Skeletal muscle satellite cell (primary cell): ENCODE measurements around the gene COX10.
"Not testable (repeated sequence)": the region's sequence is repeated elsewhere in the genome, so short reads cannot be mapped to it uniquely, and the experiment has no call there.

ENCODE experiments used
- H3K27me3 ChIP-seq: 2 replicates; pipeline ENCODE4 v1.7.0; 2013; ENCODE audit warnings: low read length; ENCODE audit not compliant: control insufficient read depth, insufficient read depth
- H3K36me3 ChIP-seq: 2 replicates; pipeline ENCODE4 v1.7.0; 2013; ENCODE audit warnings: mild to moderate bottlenecking, control low read depth, low read length; ENCODE audit not compliant: insufficient read depth
- H3K4me1 ChIP-seq: 2 replicates; pipeline ENCODE4 v1.7.0; 2013; ENCODE audit warnings: low read length; ENCODE audit not compliant: control insufficient read depth, insufficient read depth
- H3K4me2 ChIP-seq: 2 replicates; pipeline ENCODE4 v1.7.0; 2013; ENCODE audit warnings: mild to moderate bottlenecking, low read length
- H3K4me3 ChIP-seq: 2 replicates; pipeline ENCODE4 v1.7.0; 2013; ENCODE audit warnings: low read length
- H3K9ac ChIP-seq: 2 replicates; pipeline ENCODE4 v1.7.0; 2013; ENCODE audit warnings: mild to moderate bottlenecking, low read depth, low read length, moderate library complexity
- H3K9me3 ChIP-seq: replicated peaks from 2 replicates; pipeline ENCODE4 v1.7.0; 2013; ENCODE audit warnings: mild to moderate bottlenecking, control low read depth, low read length

COX10 gene

DNA sequence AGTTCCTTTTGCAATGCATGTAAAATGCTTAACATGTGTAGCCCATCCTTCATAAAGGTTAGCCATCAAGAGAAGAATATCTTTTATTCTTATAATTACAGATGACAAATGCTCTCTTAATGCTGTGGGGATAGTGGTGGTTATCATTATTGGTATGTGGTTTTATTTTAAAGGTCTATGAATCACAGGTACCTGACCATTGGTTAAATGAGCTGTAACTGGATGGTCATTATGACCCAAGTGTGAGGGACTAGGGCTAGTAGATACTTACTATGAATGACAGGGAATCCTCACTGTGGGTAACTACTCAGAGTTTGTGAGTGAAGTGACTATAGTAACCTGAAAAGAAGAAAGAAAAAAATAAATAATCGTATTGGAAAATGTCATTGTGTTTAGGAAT lies 88.5 kb downstream of the COX10 start:
- H3K36me3 ChIP-seq, result peaks cover 3% of the 10 kb centered on the region
- H3K4me3 ChIP-seq, result no peak overlapping the region
- H3K4me1 ChIP-seq, result no peaks in the 10 kb centered on the region
- H3K9ac ChIP-seq, result no peak overlapping the region
- no peaks in the 10 kb centered on the region for H3K27me3 ChIP-seq
- H3K4me2 ChIP-seq, result no peak overlapping the region
- H3K9me3 ChIP-seq, result no peaks in the 10 kb centered on the region

- H3K4me1 ChIP-seq, result no peaks in the 10 kb centered on the region
- H3K27me3 ChIP-seq, result no peaks in the 10 kb centered on the region
- H3K9ac ChIP-seq, result no peak overlapping the region
- no peak overlapping the region for H3K4me3 ChIP-seq
- H3K4me2 ChIP-seq, result no peak overlapping the region
- no peaks in the 10 kb centered on the region for H3K9me3 ChIP-seq
- H3K36me3 ChIP-seq, result peaks cover 3% of the 10 kb centered on the region
Observed at GRCh38 chr17:14158707-14159106, 89.4 kb downstream of the COX10 start.

DNA sequence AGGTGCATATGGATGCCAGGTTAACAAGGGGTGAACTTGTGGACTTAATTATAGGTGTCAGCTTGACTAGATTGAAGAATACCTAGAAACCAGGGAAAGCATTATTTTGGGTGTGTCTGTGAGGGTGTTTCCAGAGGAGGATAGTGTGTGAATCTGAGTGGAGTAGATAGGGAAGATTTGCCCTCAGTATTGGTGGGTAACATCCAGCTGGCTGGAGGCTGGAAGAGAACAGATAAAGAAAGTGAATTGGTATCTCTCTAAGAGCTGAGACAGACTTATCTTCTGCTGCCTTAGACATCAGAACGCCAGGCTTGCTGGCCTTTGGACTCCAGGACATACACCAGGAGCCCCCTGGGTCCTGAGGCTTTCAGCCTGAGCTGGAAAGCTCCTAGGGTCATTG lies 92.1 kb downstream of the COX10 start:
- no peak overlapping the region for H3K4me2 ChIP-seq
- H3K9me3 ChIP-seq, result no peaks in the 10 kb centered on the region
- no peaks in the 10 kb centered on the region for H3K27me3 ChIP-seq
- no peak overlapping the region for H3K9ac ChIP-seq
- peaks cover 3% of the 10 kb centered on the region for H3K36me3 ChIP-seq
- H3K4me1 ChIP-seq, result no peaks in the 10 kb centered on the region
- no peak overlapping the region for H3K4me3 ChIP-seq

DNA sequence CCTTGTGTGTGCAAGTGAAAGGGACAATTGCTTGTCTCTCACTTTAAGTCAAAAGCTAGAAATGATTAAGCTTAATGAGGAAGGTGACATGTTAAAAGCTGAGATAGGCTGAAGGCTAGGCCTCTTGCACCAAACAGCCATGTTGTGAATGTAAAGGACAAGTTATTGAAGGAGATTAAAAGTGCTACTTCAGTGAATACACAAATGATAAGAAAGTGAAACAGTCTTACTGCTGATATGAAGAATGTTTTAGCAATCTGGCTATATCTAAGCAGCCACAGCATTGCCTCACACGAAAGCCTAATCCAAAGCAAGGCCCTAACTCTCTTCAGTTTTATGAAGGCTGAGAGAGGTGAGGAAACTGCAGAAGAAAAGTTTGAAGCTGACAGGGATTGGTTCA lies 96.3 kb downstream of the COX10 start:
- Histone ChIP-seq H3K4me2 (no peak overlapping the region), H3K4me3 (no peak overlapping the region), H3K36me3 (peaks cover 3% of the 10 kb centered on the region), H3K9ac (no peak overlapping the region), H3K27me3 (no peaks in the 10 kb centered on the region), H3K4me1 (no peaks in the 10 kb centered on the region), H3K9me3 (no peaks in the 10 kb centered on the region)

- H3K27me3 ChIP-seq, H3K4me1 ChIP-seq, H3K4me2 ChIP-seq, H3K9ac ChIP-seq, H3K4me3 ChIP-seq, H3K9me3 ChIP-seq, H3K36me3 ChIP-seq: not testable (repeated sequence)
Observed at GRCh38 chr17:14167831-14168230, 98.5 kb downstream of the COX10 start.

- Histone ChIP-seq H3K4me2 (no peak overlapping the region), H3K36me3 (no peaks in the 10 kb centered on the region), H3K9me3 (no peaks in the 10 kb centered on the region), H3K27me3 (no peaks in the 10 kb centered on the region), H3K4me3 (no peak overlapping the region), H3K9ac (no peak overlapping the region), H3K4me1 (no peaks in the 10 kb centered on the region)
Observed at GRCh38 chr17:14168582-14168981, 99.3 kb downstream of the COX10 start.

DNA sequence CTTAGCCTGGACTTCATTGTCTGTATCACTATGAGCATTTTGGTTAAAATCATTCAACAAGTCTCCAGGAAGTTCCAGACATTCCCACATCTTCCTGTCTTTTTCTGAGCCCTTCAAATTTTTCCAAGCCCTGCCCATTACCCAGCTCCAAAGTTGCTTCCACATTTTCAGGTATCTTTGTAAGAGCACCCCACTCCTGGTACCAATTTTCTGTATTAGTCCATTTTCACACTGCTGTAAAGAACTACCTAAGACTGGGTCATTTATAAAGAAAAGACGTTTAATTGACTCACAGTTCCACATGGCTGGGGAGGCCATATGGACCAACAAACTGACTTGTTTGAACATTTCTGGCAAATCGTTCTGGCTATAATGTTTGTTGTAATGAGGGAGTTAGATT lies 100.0 kb downstream of the COX10 start:
- no peak overlapping the region for H3K9ac ChIP-seq
- H3K4me3 ChIP-seq, result no peak overlapping the region
- no peaks in the 10 kb centered on the region for H3K27me3 ChIP-seq
- no peaks in the 10 kb centered on the region for H3K4me1 ChIP-seq
- no peaks in the 10 kb centered on the region for H3K9me3 ChIP-seq
- H3K36me3 ChIP-seq, result no peaks in the 10 kb centered on the region
- no peak overlapping the region for H3K4me2 ChIP-seq

GRCh38 chr17:14169901-14170300 lies 100.6 kb downstream of the COX10 start:
- H3K9ac ChIP-seq, result no peak overlapping the region
- no peaks in the 10 kb centered on the region for H3K4me1 ChIP-seq

GRCh38 chr17:14176989-14177388 lies 107.7 kb downstream of the COX10 start:
- H3K4me3 ChIP-seq, H3K9ac ChIP-seq, H3K9me3 ChIP-seq, H3K4me1 ChIP-seq, H3K36me3 ChIP-seq, H3K4me2 ChIP-seq, H3K27me3 ChIP-seq: not testable (repeated sequence)

More at GRCh38 chr17:14169901-14170300, 100.6 kb downstream of the COX10 start:
- Histone ChIP-seq H3K9me3 (no peaks in the 10 kb centered on the region), H3K4me2 (no peak overlapping the region), H3K36me3 (no peaks in the 10 kb centered on the region), H3K27me3 (no peaks in the 10 kb centered on the region), H3K4me3 (no peak overlapping the region)

DNA sequence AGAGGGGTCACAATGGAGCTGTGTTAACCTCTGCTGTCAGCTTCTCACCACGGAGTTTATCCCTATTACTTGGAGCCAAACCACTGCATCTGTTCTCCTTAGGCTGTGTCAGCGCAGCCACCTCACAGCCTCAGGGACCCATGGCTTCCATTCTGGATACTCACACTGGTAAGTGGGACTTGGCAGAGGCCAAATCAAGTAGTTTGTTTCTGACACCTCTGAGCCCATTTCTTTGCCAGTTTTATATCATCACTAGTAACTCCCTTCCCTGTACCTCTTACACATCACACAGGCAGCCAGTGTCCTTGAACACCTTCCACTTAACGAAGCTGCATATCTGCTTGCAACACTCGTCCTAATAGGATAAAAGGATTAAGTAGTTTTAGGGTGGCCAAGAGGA lies 108.5 kb downstream of the COX10 start:
- not testable (repeated sequence) for H3K9me3 ChIP-seq, H3K4me1 ChIP-seq

GRCh38 chr17:14179951-14180350 lies 110.6 kb downstream of the COX10 start:
- not testable (repeated sequence) for H3K36me3 ChIP-seq, H3K9me3 ChIP-seq, H3K27me3 ChIP-seq, H3K9ac ChIP-seq, H3K4me1 ChIP-seq, H3K4me2 ChIP-seq, H3K4me3 ChIP-seq

More for the DNA sequence above, 108.5 kb downstream of the COX10 start:
- not testable (repeated sequence) for H3K4me2 ChIP-seq, H3K27me3 ChIP-seq, H3K9ac ChIP-seq, H3K36me3 ChIP-seq, H3K4me3 ChIP-seq

- not testable (repeated sequence) for H3K4me2 ChIP-seq, H3K27me3 ChIP-seq, H3K4me3 ChIP-seq, H3K9me3 ChIP-seq, H3K36me3 ChIP-seq, H3K4me1 ChIP-seq, H3K9ac ChIP-seq
Observed at GRCh38 chr17:14182084-14182483, 112.8 kb downstream of the COX10 start.

DNA sequence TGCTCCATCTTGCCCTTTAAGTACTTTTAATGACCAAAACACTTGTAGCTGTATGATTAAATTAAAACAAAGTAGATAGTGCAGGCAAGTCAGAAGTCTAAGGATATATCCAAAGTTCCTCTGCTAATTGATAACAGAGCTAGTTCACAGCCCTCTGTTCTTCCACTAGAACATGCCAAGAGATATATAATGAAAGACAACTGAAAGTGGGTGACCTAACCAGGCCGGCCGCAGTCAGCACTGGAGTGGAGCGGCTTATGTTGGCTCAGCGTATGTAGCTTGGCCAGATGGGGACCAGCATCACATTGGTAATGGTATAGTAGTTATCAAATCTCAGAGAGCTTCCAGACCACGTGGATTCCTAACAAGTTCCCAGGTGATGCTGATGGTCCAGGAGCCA lies 115.2 kb downstream of the COX10 start:
- H3K36me3 ChIP-seq, H3K9ac ChIP-seq, H3K27me3 ChIP-seq, H3K4me1 ChIP-seq, H3K4me3 ChIP-seq, H3K4me2 ChIP-seq, H3K9me3 ChIP-seq: not testable (repeated sequence)
